T-helper 9 cell (primary cell): ENCODE measurements around the gene ATP8B3.
"Not testable (repeated sequence)": the region's sequence is repeated elsewhere in the genome, so short reads cannot be mapped to it uniquely, and the experiment has no call there.

Experiments
- DNase-seq: peaks from one replicate; pipeline ENCODE4 v3.0.0-alpha.2; 2020

ATP8B3 gene

GRCh38 chr19:1768918-1769644, 43.0 kb downstream of the ATP8B3 start:
- no peak for DNase-seq

DNA sequence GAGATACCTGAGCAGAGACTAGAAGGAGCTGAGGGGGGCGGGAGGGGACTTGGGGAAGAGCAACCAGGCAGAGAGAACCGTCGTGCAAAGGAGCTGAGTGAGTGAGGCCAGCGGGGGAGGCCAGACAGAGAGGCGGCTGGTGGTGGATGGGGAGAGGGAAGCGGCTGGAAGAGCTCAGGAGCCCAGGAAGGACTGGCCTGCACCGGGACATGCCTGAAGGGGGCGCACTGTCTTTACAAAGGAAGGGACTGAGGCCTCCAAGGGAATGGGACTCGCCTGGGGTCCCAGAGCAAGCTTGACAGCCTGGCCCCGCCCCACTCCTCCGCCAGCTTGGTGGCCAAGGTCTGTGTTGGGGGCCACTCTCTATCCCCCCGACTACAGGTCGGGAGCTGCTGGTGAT, 43.8 kb downstream of the ATP8B3 start:
- no peak for DNase-seq

DNA sequence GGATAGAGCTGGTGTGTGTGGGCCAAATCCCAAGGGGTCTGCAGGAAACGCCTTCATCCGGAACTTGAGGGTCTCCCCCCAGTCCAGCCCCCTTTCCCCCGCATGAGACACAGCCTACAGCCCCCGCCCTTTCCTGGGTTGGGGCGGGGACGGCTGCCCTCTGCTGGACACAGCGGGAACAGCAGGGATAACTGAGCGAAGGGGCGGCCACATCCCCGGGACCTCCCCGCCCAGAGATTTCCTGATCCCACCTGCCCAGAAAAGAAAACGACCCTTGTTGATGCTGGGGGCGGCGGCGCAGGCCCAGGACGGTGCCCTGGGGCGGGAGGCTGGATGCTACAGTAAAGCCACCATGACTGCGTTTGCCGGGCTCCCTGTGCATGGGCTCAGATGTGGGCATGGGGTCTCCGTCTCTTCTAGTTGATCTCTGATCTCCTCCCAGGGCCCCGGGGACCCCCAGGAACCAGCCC, 44.6 kb downstream of the ATP8B3 start:
- DNase-seq = peak; percentile 61

DNA sequence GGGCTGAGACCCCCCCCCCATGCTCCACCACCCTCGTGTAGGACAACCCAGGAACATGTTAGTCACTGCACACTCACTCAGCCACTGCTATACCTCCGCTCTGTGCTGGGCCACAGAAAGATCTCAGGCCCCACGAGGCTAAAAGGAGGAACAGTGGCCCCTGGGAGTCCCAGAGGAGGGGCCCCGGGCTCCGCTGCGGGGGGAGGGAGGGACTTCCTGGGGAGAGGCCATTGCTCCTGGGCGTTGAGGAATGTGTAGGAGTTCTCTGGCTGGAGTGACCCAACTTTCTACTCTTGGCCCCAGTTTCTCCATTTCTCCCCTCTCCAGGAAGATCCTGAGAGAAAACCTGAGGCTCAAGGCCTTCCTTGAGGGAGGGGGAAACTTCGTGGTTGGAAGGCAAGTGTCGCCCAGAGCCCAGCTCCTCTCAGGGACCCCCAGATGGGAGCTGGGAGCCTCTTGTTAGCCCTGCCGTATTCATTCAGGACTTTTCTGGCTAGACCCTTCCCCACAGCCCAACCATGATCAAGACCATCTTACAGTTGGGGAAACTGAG, 45.2 kb downstream of the ATP8B3 start:
- DNase-seq = no peak

DNA sequence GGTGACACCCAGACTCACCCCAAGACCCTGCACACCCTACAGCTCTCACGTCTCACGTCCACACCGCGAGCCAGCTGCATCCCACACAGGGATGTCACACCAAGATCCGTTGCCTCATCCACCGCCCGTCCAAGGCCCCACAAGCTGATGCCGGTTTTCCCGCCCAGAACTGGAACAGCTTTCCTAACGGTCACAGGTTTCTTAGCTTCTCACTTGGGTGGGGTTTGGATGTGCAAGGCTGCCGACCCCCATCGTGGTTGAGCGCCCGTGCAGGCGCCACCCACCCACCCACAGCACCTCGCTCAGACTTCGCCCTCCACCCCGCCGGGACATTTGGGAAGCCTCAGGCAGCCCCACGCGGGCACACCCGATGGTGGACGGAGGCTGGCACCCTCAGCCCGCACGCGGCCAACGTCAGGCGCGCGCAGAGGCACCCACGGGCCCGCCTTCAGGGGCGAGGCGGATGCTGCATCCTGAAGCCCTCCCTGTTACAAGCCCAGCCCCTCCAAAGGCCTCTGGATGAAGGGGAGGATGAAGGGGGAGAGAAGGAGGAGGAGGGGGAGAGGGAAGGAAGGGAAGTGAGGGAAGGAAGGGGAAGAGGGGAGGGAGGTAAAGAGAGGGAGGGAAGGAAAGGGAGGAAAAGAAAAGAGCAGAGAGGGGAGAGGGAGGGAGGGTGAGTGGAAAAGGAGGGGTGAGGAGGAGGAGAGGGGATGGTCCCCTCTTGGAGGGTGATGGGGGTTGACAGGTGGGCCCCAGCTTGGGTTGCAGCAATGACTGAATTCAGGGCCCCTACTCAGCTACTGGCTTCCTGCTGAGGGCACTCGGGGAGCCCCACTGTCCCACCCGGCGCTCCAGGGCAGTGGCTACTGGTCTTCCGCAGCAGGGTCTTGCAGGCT, 45.9 kb downstream of the ATP8B3 start:
- no peak for DNase-seq

DNA sequence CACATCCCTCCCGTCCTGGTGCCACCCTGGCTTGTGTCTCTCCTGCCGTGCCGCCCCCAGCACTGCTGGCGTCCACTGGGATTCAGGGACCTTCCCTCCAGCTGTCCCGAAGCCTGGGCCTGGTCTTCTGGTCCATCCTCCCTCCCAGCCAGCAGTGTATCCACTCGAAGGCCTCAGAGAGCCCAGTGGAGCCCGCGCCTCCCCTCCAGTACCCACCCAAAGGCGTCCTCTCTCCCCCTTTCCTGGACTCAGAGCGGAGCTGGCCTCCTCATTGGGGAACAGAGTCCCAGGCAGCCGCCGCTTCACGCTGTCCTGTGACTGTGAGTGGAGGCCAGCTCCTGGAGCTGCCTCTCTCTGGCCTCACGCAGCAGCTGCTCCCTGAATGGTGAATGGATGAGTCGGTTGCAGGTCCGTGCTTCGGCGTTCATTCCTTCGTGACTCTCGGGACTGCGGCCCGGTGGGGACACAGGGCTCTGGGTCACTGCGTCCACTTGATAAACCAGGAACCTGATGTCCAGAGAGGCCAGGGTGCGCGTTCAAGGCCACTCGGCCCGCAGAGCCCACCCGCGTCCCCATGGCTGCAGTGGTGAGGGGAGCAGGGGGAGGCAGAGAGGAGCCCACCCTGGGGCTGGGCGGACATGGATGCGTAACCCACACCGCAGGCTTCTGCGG, 46.7 kb downstream of the ATP8B3 start:
- no peak for DNase-seq

DNA sequence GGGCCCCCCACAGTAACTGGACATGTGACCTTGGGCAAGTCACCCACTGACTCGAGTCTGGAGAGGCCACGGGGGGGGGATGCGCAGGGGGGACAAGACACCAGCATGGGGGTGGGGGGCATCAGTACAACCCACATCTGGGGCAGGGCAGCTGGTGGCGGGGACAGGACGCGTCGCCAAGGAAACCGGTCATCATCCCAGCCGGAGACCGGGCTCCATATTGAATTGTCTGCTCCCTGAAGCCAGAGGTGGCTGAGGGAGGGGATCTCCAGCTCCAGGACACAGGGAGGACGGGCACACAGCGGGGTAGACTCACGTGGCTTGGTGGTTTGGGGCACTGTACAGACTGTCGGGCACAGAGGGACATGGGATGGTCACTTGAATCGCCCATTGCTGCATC, 47.3 kb downstream of the ATP8B3 start:
- DNase-seq = no peak

- DNase-seq = no peak
These were observed 48.1 kb downstream of the ATP8B3 start for GRCh38 chr19:1763648-1764639.

DNA sequence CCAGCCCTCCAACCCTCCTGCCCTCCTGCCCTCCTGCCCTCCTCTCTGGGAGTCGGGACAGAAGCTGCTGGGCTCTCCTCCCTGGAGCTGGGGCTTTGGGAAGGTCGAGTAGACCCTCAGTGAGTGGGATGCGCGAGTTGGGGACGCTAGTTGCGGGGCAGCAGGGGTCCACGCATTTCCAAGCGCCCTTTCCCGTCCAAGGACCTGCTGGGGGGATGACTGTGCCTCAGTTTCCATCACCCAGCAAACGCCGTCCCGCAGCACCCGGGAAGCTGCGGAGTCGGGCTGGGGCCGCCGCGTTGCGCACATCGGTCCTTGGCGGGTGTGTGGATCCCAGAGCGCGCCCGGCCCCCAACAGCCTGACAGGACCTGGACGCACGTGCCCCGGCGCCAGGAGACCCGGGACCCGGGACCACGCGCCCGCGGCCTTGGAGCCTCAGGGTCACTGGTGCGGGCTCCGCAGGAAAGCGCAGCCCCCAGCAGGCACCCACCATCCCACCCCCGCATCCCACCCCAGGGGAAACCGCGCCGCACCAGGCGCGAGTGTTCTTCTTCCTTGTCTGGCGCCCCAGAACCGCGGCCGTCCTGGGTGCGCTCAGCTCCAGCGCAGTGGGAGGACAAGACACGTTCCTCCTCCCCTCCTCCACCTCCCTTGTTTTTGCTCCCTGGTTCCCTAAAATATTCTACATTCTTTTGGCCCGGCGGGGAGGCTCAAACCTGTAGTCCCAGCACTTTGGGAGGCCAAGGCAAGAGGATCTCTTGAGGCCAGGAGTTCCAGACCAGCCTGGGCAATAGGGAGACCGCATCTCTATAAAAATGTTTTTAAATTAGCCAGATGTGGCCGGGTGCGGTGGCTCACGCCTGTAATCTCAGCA, 49.6 kb downstream of the ATP8B3 start:
- DNase-seq = no peak

DNA sequence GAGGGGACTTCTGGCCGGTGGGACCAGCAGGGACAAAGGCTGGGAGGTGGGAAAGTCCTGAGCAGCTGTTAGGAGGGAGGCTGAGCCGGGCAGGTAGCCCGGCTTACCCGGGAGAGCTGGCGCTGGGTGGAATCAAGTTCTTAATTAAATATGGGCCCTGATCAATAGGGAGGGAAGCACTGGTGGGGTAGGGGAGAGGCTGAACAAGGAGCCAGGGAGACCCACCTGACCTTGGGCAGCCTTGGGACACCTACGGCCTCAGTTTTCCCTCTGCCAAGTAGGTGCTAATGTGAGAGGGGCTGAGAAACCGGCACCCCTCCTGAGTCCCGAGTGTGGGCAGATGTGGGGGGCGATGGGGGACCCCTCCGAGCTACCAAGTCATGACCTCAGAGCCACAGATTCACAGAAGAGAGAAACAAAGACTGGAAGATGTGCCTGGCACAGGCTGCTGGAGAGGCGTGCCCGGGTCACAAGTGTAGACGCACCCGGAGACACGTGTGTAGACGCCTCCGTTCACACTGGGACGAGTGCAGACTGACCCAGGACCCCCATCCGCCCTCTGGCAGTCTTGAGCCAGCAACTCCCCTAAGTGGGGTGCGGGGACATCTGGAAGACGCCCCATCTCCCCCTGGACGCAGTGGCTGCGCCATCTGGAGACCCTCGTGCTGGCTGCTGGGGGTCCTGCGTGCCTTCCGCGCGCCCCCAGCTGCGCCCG, 50.4 kb downstream of the ATP8B3 start:
- no peak for DNase-seq

GRCh38 chr19:1760786-1761527, 51.1 kb downstream of the ATP8B3 start:
- not testable (repeated sequence) for DNase-seq

DNA sequence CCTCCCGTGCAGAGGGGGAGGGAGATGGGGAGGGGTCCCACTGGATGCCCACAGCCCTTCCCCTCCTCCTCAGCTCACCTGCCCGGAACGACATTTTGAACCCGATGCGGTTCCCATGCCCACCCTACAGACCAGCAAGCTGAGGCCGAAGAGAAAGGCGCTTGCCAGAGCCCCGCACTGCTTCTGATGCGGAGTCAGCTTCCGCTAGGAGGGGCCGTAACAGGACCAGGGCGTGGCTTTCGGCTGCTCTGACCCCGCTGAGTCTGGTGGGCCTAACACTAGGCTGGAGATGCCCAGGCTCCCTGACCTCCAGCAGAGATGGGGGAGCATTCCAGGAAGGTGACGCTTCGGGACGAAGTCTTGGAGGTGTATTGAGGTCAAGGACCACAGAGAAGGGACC, 52.1 kb downstream of the ATP8B3 start:
- no peak for DNase-seq

GRCh38 chr19:1758959-1759903, 52.8 kb downstream of the ATP8B3 start:
- no peak for DNase-seq

DNA sequence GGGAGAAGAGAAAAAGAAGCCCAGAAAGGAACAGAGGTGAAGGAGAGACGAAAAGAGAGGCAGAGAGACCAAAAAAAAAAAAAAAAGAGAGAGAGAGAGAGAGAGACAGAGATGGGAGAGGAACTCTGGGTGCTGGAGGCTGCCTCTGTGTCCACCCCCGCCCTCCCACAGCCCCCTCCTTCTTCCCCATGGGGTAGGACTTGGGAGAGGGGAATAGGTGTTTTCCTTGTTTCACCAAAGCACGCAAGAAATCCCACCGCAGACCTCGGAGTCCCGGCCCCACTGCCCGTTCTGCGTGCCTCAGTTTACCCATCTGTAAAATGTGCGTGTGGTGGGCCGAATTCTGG, 53.9 kb downstream of the ATP8B3 start:
- no peak for DNase-seq

DNA sequence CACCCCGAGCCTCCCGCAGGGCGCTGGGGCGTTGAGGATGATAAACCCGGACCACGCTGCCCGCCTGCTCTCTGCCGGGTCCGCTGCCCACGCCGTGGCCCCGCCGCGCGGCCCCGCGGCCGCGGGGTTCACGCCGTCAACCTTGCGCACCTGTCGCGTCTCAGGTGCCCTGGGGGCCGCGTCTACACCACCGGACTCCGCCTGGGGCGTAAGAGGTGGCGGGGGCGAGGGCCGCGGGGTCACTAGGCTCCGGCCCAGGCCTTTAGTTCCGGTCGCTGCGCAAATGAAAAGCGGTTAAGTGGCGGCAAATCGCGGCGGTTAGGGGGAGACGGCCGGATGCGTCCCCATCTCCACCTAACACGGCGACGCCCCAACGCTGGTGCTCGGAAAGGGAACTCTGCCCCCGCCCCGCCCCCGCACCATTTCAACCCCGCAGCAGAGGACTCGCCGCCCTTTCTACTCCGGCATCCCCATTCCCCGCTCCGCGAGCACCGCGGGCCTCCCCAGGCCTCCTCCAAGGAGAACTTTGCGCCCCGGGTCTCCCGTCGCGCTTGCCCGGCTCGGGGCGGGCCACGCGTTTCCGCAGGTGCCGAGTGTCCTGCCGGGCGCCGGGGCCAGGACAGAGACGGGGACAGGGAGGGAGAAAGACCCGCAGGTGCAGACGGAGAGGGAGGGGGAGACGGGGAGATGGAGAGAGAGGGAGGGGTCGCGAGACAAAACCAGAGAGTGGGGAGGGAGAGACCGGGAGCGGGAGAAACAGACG, 54.4 kb downstream of the ATP8B3 start:
- DNase-seq = no peak

- no peak for DNase-seq
These were observed 55.2 kb downstream of the ATP8B3 start for GRCh38 chr19:1756705-1757465.

- DNase-seq = no peak
These were observed 55.8 kb downstream of the ATP8B3 start for GRCh38 chr19:1756264-1756663.
